Bronchial epithelial cell (primary cell): ENCODE measurements around the gene NDST4. TPM values are rescaled to one million over a fixed set of nuclear protein-coding genes. Genes with fewer than 3 reads are reported as not detected.

ENCODE experiments used
- DNase-seq: peaks from one replicate; pipeline ENCODE4 v3.0.0-alpha.2; 2010; ENCODE audit warnings: low read depth
- FAIRE-seq: peaks from 2 replicates; lab custom pipeline; 2011; peaks lifted over from hg19 to GRCh38; lab: Jason Lieb, UNC
- H3K27me3 ChIP-seq: 2 replicates; pipeline ENCODE4 v1.5.1; 2011; ENCODE audit warnings: low read length; ENCODE audit not compliant: control insufficient read depth, insufficient read depth
- H3K36me3 ChIP-seq: 2 replicates; pipeline ENCODE4 v1.5.1; 2011; ENCODE audit warnings: low read length; ENCODE audit not compliant: control insufficient read depth, insufficient read depth
- H3K4me3 ChIP-seq: 2 replicates; pipeline ENCODE4 v1.5.1; 2011; ENCODE audit warnings: mild to moderate bottlenecking, low read depth, low read length, control low read depth
- total RNA-seq: library from RNA; depleted of rRNA; stranded (reverse); fragments of >200 nt; gene quantifications from 2 replicates; pipeline ENCODE4 v1.2.1, GENCODE V29; 2014
- TF ChIP-seq, protein P1 (sequence below): IDR thresholded peaks from 2 replicates; pipeline ENCODE4 v1.5.1; 2011; ENCODE audit warnings: mild to moderate bottlenecking, moderate library complexity, low read length, control low read depth, inconsistent platforms; ENCODE audit not compliant: insufficient read depth, severe bottlenecking

Gene NDST4
- total RNA-seq, 1 donor from 2014 or later = not detected

DNA sequence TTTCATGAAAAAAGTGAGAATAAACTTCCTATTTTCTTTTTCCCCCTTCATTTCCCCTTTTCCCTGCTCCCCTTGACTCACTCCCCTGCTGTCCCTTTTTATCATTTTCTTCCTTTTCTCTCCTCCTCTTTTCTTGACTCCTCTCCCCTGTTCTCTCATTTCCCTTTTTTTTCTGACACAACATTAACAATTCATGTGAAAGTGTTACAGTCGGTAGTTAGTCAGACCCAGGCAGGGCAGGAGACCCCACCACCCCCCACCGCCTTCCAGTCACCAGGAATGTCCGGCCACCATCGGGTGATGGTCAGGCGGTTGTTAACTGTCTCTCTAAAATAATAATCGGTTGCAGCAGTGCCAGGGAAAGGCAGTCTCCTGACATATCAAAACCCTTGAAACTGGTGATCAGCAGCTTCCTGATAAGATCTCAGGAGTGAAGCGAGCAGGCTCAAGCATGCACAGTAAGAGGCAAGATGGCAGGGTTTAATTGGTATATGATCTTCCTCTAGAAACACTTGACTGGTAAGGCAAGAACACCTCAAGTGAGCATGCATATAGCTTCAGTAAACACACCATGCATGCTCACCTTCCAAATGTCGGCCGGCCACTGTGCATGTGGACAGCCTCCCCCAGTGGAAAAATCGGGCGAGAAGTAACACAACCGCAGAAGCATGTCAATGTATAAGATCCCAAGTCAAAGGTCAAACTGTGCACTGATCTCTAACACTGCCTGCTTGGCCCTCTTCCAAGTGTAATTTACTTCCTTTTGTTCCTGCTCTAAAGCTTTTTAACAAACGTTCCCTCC lies 191.4 kb downstream of the NDST4 start:
- TF ChIP-seq, protein P1, sequence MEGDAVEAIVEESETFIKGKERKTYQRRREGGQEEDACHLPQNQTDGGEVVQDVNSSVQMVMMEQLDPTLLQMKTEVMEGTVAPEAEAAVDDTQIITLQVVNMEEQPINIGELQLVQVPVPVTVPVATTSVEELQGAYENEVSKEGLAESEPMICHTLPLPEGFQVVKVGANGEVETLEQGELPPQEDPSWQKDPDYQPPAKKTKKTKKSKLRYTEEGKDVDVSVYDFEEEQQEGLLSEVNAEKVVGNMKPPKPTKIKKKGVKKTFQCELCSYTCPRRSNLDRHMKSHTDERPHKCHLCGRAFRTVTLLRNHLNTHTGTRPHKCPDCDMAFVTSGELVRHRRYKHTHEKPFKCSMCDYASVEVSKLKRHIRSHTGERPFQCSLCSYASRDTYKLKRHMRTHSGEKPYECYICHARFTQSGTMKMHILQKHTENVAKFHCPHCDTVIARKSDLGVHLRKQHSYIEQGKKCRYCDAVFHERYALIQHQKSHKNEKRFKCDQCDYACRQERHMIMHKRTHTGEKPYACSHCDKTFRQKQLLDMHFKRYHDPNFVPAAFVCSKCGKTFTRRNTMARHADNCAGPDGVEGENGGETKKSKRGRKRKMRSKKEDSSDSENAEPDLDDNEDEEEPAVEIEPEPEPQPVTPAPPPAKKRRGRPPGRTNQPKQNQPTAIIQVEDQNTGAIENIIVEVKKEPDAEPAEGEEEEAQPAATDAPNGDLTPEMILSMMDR = no peak
- FAIRE-seq (no peak), DNase-seq (no peak)
- Histone ChIP-seq H3K4me3 (no peak overlapping the region), H3K27me3 (no peaks in the 10 kb centered on the region), H3K36me3 (no peaks in the 10 kb centered on the region)

DNA sequence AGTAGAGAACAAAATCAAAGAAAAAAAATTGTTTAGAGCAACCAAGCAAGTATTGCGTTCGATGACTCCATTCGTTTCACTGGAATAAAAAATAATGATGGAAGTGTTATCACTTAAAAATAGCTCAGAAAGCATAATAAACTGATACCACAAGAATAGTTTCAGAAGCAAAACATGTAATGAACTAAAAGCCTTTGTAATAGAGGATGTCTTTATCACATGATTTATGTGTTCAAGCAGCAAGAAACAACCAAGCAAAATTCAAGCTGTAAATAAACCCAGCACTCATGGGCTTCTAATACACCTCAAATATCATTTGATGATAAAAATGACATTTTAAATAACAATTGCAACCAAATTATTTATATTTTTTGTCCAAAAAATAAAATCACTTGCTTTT lies 192.2 kb downstream of the NDST4 start:
- TF ChIP-seq, protein P1 = no peak

DNA sequence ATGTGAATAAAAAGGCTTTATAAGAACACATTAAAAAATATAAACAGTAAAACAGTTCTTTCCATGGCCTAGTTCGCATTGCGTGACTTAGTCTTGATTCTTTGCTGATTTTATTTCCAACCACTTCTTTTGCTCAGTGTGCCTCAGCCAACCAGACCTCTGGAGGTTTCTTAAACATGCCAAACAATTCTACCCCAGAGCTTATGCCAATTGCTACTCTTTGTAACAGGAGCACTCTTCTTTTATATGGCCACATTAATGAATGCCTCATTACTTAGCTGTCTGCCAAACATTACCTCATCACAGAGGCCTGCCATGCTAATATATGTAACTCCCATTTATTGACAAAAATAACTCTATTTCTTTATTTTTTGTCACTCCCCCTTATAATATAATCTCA lies 202.3 kb downstream of the NDST4 start:
- H3K4me3 ChIP-seq = no peak overlapping the region
- DNase-seq = no peak
- TF ChIP-seq, protein P1 = no peak
- H3K36me3 ChIP-seq = no peaks in the 10 kb centered on the region
- no peaks in the 10 kb centered on the region for H3K27me3 ChIP-seq
- no peak for FAIRE-seq

More for the DNA sequence above, 192.2 kb downstream of the NDST4 start:
- no peak for DNase-seq
- H3K36me3 ChIP-seq = no peaks in the 10 kb centered on the region
- H3K4me3 ChIP-seq = no peak overlapping the region
- H3K27me3 ChIP-seq = no peaks in the 10 kb centered on the region
- FAIRE-seq = no peak

DNA sequence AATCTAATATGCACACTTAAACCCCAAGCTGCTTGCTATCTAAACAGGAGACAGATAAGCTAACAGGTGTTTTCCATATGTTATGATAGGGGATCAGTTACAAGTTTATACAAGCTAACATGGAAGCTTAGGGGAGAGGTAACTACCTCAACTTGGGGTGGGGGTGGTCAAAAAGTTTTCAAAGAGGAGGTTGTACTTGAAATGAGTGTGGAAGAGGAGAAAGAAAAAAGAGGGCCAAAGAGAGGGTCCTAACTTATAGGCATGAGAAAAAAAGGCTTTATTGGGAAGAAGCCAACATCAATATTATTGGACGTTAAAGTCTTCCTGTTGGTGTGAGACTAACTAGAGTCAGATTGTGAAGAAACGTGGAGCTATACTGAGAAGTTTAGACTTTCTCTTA lies 205.9 kb downstream of the NDST4 start:
- TF ChIP-seq, protein P1 = no peak
- no peak for FAIRE-seq
- H3K36me3 ChIP-seq = no peaks in the 10 kb centered on the region
- no peaks in the 10 kb centered on the region for H3K27me3 ChIP-seq
- H3K4me3 ChIP-seq = no peak overlapping the region
- DNase-seq = no peak

DNA sequence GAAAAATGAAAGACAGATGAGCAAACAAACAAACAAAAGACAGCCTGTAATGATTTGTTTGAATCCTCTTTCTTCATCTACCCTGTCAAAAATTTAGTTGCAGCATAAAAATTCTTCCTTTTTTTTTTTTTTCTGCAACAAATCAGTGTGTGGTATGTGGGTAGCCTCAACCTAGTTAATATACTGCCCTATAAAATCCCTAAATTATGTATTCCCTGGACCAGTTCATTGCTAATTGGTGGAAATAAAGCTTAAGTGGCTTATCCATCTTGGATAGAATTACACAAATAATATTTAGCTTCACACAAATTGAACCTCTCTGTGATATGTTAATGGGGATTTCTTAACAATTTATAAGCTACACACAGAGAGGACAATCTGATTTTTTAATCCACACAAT lies 208.4 kb downstream of the NDST4 start:
- DNase-seq = no peak
- H3K36me3 ChIP-seq = no peaks in the 10 kb centered on the region
- no peaks in the 10 kb centered on the region for H3K27me3 ChIP-seq
- TF ChIP-seq, protein P1 = no peak
- no peak overlapping the region for H3K4me3 ChIP-seq
- no peak for FAIRE-seq

DNA sequence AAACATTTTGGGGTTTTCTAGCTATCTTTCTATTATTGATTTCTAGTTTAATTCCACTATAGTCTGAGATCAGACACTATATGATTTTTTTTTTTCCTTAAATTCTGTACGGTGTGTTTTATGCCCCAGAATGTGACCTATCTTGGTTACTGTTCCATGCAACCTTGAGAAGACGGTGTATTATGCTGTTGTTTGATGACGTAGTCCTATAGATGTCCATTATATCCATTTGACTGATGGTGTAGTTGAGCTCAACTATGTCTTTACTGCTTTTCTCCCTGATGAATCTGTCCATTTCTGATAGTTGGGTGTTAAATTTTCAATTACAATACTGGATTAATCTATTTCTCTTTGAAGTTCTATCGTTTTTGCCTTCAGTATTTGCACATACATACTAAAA lies 212.5 kb downstream of the NDST4 start:
- Histone ChIP-seq H3K4me3 (no peak overlapping the region), H3K36me3 (no peaks in the 10 kb centered on the region), H3K27me3 (no peaks in the 10 kb centered on the region)
- TF ChIP-seq, protein P1 = no peak
- no peak for FAIRE-seq
- DNase-seq = no peak
